NCI-H1417 treated with DMSO at 0.1 percent for 48 hours (cell line): ENCODE data around the gene SCN7A.
"Not testable (repeated sequence)": the region's sequence is repeated elsewhere in the genome, so short reads cannot be mapped to it uniquely, and the experiment has no call there.

Experiments
- DNase-seq: peaks from one replicate; lab custom pipeline; 2025; lab: John Stamatoyannopoulos, UW

Gene SCN7A

GRCh38 chr2:166360426-166360825 is 133.6 kb downstream of the SCN7A start:
- DNase-seq = no peak

DNA sequence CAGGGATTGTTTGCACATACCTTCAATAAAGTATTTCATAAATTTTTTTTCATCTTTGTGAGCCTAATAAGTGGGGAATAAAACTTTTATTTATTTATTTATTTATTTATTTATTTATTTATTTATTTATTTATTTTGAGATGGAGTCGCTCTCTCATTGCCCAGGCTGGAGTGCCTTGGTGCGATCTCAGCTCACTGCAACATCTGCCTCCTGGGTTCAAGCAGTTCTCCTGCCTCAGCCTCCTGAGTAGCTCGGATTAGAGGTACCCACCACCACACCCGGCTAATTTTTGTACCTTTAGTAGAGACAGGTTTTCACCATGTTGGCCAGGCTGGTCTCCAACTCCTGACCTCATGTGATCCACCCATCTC is 136.1 kb downstream of the SCN7A start:
- not testable (repeated sequence) for DNase-seq

- no peak for DNase-seq
Measured at GRCh38 chr2:166357068-166357949, 136.7 kb downstream of the SCN7A start.
